Activated T-cell treated with anti-CD3 and anti-CD28 coated beads for 48 hours (primary cell): ENCODE measurements around the gene DNAJC8.

Experiments used
- DNase-seq: peaks from one replicate; pipeline ENCODE4 v3.0.0-alpha.2; 2020; ENCODE audit warnings: low read depth

Gene DNAJC8

DNA sequence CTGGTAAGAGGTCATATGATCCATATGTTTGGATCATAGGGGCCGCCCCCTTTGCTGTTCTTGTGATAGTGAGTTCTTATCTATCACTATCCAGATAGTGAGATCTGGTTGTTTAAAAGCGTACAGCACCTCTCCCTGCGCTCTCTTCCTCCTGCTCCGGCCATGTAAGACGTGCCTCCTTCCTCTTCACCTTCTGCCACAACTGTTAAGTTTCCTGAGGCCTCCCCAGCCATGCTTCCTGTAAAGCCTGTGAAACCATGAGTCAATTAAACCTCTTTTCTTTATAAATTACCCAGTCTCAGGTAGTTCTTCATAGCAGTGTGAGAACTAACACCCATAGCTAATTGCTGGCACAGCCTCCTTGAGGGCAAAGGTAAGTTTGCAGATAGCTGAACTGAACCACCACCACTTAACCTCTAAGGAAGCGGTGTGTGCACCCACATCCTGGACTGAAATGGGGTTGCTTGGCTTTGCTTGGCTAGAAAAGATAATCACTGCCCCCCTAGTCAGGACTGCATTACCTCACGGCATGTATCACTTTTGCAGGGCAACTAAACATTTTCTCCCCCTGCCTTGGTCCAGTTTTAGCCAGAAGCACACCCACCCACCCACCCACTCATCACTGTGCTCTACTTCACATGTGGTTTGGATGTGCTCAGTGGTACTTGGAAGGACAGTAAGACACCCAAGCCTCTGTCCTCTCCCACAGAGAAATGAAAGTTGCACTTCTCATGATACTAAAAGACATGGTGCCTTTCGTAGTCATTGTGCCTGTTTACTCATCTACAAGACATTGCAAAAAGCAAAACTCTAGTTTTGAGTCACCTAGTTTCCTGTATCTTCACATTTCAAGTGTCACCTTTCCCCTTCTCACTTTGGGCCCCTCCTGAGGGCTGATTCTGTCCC is 33.2 kb downstream of the DNAJC8 start:
- peak; percentile 48 for DNase-seq

DNA sequence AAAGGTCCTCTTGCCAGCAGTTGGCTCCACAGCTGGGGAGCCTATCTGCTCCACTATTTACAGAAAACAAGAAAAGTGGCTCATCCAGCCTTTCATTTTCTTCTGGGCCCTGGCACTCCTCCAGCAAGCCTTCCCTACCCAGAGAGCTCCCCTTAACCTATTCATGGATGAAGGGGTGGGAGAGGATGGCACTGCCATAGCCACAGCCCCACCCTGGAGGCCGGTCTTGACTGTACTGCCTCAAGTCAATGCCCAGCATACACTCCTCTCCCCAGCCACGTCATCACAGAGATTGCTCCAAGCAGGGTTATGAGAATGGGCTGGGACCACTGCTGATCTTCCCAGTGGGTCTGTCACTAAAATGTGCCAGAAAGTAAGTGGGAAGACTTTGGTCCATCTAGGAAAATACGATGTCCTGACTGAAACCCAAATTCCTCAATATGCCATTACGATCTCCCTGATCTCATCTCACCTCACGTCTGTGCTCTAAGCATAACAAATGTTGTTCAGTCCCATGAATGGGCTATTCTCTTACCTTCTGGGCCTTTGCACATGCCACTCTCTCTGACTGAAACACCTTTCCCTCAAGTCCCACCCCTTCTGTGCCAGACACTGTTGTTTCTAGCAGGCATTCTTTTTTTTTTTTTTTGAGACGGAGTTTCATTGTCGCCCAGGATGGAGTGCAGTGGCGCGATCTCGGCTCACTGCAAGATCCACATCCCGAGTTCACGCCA is 35.0 kb downstream of the DNAJC8 start:
- no peak for DNase-seq

- no peak for DNase-seq
Measured at GRCh38 chr1:28196330-28196729, 36.5 kb downstream of the DNAJC8 start.

DNA sequence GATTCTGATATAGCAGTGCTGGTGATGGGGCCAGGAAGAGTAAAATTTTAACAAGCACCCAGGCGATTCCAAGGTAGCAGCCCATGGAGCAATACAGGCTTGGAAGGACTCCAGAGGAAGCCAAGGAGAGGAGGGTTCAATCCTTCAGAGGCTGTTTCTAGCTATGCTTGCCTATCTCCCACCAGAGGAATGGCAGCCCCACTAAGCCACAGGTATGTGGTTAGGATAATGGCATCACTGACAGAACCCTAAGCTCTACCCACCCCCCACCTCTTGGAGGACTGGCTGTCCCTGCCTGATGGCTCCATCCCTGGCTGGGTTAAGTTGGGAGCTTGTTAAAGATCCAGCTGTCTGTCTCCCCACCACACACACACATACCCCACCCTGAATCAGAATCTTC is 37.0 kb downstream of the DNAJC8 start:
- DNase-seq: no peak

- no peak for DNase-seq
Measured at GRCh38 chr1:28194326-28195035, 38.3 kb downstream of the DNAJC8 start.

- DNase-seq: no peak
Measured at GRCh38 chr1:28193701-28194161, 39.1 kb downstream of the DNAJC8 start.

DNA sequence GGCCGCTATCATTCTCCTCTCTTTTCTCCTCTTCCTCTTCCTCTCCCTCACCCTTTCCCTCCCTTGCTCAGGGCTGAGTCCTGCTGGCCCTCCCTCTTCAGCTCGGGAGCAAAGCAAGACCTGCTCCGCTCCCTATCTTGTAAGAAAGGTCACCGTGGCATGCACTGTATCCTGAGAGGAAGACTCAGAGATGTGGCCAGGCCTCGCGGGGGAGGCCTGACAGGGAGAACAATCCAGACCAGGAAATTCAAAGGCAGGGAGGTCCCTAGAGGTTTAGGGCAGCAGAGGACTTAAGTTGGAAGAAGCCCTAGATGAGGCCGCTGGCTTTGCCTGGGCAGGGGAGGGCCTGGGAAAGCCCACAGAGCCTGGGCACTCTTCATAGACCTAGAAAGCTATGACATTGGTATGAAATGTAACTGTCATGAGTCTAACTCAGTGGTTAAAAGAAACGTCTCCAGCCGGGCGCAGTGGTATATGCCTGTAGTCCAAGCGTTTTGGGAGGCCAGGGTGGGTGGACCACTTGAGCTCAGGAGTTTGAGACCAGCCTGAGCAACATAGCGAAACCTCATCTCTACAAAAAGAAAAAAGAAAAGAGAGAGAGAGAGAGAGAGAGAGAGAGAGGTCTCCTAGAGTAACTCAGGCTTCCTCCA is 41.7 kb downstream of the DNAJC8 start:
- no peak for DNase-seq

- DNase-seq: no peak
Measured at GRCh38 chr1:28190337-28190979, 42.4 kb downstream of the DNAJC8 start.

- DNase-seq: no peak
Measured at GRCh38 chr1:28185071-28185470, 47.8 kb downstream of the DNAJC8 start.

DNA sequence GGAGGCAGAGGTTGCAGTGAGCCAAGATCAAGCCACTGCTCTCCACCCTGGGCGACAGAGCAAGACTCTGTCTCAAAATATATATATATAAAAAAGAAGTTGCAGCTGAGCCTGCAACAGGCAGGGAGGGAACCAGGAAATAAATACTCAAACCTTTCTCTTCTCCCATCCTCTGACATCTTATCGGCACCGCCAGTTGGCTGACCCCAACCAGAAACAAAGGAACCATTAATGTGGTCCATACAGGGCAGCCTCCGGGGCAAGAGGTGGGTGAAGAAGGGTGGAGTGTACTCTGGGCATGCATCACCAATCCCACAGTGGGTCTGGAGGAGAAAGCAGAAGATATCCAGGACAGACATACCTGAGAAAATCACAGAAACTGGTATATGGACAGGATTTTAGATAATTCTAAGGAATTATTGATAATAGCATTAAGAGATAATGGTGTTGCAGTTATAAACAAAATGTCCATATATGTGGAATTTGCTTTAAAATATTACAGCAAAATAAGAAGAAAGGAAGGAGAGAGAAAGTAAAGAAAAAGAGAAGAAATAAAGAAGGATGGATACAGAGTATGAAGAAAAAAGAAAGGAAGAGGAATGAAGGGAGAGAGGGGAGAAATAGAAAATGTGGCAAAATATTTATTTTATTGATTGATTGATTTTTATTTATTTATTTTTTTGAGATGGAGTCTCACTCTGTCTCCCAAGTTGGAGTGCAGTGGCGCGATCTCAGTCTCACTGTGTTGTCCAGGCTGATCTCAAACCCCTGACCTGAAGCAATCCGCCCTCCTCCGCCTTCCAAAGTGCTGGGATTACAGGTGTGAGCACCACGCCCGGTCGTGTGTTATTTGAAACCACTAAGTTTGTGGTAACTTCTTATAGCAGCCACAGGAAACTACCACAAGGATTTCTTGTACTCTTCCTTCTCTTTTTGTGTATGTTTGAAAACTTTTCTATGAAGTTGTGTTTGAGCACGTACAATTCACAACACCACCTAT is 52.2 kb downstream of the DNAJC8 start:
- no peak for DNase-seq

DNA sequence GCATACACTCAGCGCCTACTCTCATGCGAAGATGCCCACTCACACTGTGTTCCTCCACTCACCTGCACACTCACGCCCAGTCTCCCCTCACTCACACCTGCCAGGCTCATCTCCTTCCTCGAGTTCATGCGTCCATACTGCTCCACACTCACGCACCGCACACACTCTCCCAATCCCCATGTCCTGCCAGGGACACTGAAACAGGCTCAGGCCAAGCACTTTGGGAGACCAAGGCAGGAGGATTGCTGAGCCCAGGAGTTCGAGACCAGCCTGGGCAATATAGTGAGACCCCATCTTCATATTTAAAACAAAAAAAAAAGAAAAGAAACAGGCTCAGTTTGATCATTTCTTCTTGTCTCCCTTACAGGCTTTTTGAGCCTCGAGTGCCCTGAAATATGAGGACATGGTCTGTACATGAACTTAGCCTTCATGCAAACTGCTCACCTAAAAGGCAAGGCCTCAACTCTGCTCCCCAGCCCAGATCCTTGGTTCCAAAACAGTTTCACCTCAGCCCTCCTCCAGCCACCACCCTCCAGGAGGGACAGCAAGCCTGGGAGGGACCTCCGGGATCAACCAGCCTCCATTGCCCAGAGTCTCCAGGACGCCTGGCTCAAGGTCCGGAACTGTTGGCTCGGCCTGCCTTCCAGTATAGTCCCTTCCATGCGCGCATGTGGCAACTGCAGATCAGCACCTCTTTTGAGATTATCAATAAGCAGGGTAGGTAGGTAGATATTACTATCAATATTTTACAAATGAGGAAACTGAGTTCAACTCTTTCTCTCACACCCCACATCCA is 53.9 kb downstream of the DNAJC8 start:
- no peak for DNase-seq

- DNase-seq: no peak
Measured at GRCh38 chr1:28176492-28177470, 56.0 kb downstream of the DNAJC8 start, which contains the start of gene PTAFR. PTAFR (minus strand) TSS chr1:28176690; CDS start chr1:28151021, 25,669 bp downstream.

DNA sequence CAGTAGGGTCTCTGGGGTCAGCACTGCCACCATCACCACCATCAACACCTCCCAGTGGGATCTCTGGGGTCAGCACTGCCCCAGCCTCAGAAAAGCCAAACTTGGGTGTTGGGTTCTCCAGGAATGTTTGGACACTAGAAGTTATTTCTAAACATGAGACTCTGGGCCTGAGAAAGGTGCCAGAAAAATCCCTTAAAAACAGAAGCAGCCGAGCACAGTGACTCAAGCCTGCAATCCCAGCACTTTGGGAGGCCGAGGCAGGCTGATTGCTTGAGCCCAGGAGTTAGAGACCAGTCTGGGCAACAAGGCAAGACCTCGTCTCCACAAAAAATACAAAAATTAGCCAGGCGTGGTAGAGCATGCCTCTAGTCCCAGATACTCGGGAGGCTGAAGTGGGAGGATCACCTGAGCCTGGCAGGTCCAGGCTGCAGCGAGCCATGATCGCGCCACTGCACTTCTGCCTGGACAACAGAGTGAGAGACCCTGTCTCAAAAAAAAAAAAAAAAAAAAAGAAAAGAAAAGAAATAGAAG is 56.8 kb downstream of the DNAJC8 start:
- no peak for DNase-seq

DNA sequence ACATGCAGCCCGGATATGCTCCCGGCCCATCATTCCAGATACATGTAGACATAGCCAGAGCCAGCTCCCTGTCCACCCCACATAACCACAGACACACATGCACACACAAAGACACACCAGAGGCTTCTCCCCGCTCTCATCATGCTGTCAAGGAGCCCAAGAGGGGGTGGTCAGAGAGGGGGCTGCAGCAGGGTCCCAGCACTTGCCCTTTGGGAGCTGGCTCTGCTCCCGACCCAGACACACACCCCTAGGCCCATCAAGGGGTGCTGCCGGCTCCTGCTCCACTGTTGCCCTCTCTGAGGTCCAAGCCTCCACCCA is 58.9 kb downstream of the DNAJC8 start:
- DNase-seq: no peak

- DNase-seq: no peak
Measured at GRCh38 chr1:28173151-28173979, 59.5 kb downstream of the DNAJC8 start.

GRCh38 chr1:28172713-28173150 is 60.1 kb downstream of the DNAJC8 start:
- DNase-seq: peak; percentile 29

GRCh38 chr1:28171246-28171645 is 61.6 kb downstream of the DNAJC8 start:
- DNase-seq: no peak
